ENCODE results near the gene JAG1.

DNA sequence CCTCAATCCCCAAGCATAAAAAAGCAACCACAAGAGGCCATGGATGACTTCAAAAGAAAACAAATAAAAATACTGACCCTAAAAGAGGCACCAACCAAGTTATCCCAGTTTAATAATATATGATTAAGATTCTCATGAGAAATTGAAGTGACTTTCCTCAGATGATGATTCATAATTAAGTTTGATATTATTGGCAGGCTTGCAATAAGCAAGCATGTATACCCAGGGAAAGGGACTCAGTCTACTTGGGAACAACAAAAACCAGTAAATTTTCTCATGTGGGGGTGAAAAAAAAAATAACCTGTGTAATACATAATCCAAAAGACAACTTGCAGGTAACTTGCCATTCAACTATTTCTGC, 19.6 kb downstream of the JAG1 start:
- TF ChIP-seq POLR2A (IDR thresholded peaks at IDR 0.05), result no peak
- TF ChIP-seq, protein P1, sequence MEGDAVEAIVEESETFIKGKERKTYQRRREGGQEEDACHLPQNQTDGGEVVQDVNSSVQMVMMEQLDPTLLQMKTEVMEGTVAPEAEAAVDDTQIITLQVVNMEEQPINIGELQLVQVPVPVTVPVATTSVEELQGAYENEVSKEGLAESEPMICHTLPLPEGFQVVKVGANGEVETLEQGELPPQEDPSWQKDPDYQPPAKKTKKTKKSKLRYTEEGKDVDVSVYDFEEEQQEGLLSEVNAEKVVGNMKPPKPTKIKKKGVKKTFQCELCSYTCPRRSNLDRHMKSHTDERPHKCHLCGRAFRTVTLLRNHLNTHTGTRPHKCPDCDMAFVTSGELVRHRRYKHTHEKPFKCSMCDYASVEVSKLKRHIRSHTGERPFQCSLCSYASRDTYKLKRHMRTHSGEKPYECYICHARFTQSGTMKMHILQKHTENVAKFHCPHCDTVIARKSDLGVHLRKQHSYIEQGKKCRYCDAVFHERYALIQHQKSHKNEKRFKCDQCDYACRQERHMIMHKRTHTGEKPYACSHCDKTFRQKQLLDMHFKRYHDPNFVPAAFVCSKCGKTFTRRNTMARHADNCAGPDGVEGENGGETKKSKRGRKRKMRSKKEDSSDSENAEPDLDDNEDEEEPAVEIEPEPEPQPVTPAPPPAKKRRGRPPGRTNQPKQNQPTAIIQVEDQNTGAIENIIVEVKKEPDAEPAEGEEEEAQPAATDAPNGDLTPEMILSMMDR (IDR thresholded peaks at IDR 0.05), result no peak
- TF ChIP-seq POLR2AphosphoS5 (IDR thresholded peaks at IDR 0.05), result no peak

All from upper lobe of left lung (tissue), 4 donors.